OCI-LY7 (cell line): Measurements from ENCODE around the gene LCE1C.

Source experiments
- CTCF ChIP-seq: fragments of 200-600 bp; sonication (generic); conservative IDR thresholded peaks from 2 replicates; pipeline ENCODE4 v1.5.1; 2014; ENCODE audit warnings: mild to moderate bottlenecking, antibody characterized with exemption, low read length, moderate library complexity, mixed read lengths
- EZH2phosphoT487 ChIP-seq: fragments of 200-600 bp; sonication (generic); IDR thresholded peaks from 2 replicates; pipeline ENCODE4 v1.6.1; 2018; ENCODE audit warnings: low read depth, borderline replicate concordance, mild to moderate bottlenecking, mixed run types, antibody characterized with exemption, low read length, moderate library complexity, mixed read lengths

- no peak for TF ChIP-seq CTCF
- no peak for TF ChIP-seq EZH2phosphoT487
Observed at GRCh38 chr1:152783095-152783494, 23.4 kb downstream of the LCE1C start.
